Stimulated activated CD4-positive, alpha-beta T cell treated with anti-CD3 and anti-CD28 coated beads, Interleukin-1b, Interleukin-23, amount 100 ng/mL, for 24 hours (primary cell): Measurements from ENCODE around the gene PAQR8.
A peak's percentile ranks its signal among the peaks of the same experiment; 100 is the strongest.
"Not testable (repeated sequence)": the region's sequence is repeated elsewhere in the genome, so short reads cannot be mapped to it uniquely, and the experiment has no call there.

ENCODE experiments used
- DNase-seq, 4 experiments: peaks; one replicate each; pipeline ENCODE4 v3.0.0-alpha.2; 2020; ENCODE audit warnings: low read depth in 4 of 4, low spot score in 1 of 4

Gene PAQR8

DNA sequence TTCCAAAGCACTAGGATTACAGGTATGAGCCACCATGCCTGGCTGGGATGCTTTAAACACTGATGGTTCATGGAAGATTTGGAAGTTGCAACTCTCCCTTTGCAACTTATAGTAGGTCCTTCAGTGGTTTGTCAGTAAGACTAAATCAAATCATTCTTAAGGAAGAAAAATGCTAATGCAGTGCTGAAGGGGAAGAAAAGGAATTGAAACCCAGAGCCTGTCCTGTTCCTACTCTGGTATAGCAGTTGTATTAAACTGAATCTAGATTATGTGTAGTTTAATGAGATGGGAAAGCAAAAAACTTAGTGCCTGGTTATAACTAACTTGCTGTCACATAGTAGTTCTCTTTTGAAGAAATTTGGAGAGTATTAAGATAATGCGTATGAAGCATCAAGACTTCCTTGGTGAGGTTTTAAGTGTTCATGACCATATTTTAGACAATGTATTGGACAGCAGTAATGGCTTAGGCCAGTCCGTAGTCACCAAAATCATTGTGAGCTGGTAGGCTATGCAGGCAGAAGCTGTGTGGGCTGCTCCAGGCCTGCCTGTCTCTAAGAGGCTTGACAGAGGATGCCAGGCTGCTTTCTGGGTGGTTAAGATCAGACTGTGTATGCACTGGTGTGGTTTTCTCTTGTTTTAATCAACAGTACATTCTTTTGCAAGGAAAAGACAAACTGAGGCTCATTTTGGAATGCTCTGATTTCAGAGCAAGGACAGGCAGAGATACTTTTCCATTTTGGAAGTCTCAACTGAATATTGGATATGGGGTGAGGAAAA, 14.0 kb downstream of the PAQR8 start:
- no peak for DNase-seq

DNA sequence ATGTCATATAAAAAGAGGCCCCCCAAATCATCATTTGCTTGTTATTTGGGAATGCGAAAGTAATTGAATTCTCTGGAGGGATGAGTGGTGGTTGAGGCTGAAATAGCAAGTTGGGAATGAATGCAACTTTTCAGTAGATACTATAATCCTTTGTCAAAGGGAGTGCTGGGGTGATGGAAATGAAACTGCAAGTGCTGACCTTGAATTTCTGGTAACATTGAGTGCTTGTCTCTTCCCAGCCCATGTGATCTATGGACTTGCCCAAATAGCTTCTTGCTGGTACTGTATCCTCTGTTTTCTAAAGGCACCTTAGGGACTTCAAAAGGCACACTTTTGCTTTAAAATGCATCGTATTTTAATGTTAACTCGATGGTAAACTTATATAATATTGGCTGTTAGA, 14.8 kb downstream of the PAQR8 start:
- no peak for DNase-seq

DNA sequence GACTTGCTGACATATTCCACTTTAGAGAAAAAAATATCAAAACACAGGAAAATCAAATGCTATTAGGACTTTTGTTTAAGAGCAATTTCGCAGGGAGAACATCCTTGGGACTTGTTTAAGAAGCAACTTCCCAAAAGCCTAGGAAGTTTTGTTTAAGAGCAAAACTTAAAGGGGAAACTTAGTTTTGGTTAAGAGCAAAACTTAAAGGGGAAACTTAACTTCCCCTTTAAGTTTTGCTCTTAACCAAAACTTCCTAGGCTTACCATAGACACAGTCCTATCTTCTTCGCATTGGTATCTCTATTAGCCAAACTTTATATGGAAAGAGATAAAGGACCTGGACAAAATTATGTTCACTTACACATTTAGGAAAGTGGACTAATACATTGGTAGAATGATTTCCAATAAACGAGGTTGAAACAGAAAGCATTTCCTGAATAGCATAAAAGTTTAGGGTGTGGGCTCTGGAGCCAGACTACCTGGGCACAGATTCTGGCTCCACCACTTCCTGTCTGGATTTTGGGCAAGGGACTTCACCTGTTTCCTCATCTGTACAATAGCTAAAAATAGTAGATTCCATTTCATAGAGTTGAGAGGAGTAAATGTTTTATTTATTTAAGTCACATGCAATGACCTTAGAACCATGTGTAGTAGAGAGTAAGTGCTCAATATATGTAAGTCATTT, 15.7 kb downstream of the PAQR8 start:
- DNase-seq = no peak

DNA sequence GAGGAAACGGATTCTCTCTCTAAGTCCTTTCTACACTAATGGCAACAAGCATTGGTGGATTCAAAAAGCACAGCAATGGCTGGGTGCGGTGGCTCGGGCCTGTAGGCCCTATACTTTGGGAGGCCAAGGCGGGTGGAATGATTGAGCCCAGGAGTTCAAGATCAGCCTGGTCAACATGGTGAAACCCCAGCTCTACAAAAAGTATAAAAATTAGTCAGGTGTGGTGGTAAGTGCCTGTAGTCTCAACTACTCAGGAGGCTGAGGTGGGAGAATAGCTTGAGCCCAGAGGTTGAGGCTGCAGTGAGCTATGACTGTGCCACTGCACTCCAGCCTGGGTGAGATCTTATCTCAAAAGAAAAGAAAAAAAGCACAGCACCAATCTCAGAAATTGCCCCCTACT, 19.3 kb downstream of the PAQR8 start:
- no peak for DNase-seq

DNA sequence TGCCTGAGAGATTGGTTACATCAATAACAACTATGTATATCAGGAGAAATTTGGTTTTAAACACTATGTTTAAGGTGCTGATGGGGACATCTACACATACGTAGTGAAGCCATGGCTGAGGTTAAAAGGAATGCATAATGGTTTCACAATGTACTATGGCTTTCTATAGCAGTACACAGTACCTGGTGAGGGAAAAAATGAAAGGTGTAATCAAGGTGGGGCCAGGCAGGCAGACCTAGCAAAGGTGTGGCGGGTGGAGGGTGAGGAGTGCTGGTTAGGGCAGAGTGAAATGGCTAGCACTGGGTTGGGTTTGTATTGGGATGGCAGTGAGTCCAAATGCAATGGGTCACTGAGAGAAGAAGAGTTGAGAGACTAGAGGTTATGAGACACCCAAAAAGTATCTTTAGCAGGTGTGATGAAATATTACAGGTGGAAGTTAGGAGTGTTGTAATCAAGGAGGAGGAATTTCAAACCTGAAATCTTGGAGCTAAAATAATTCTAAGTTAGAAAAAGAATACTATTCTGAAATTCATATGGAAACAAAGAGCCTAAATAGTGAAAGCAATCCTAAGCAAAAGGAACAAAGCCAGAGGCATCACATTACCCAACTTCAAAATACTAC, 22.3 kb downstream of the PAQR8 start:
- no peak for DNase-seq

DNA sequence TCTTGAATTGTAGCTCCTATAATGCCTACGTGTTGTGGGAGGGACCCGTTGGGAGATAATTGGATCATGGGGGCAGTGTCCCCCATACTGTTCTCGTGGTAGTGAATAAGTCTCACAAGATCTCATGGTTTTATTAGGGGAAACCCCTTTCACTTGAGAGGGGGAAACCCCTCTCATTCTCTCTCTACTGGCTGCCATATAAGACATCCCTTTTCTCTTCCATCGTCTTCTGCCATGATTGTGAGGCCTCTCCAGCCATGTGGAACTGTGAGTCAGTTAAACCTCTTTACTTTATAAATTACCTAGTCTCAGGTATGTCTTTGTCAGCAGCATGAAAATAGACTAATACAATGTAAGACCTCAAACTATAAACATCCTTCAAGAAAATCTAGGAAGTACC, 23.1 kb downstream of the PAQR8 start:
- no peak for DNase-seq

DNA sequence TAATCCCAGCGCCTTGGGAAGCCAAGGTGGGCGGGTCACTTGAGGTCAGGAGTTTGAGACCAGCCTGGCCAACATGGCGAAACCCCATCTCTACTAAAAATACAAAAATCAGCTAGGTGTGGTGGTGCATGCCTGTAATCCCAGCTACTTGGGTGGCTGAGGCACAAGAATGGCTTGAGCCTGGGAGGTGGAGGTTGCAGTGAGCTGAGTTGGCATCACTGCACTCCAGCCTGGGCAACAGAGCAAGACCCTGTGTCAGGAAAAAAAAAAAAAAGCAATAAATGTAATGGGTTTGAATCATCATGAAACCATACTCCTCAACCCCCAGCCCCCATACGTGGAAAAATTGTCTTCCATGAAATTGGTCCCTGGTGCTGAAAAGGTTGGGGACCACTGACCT, 26.2 kb downstream of the PAQR8 start:
- DNase-seq = not testable (repeated sequence)

DNA sequence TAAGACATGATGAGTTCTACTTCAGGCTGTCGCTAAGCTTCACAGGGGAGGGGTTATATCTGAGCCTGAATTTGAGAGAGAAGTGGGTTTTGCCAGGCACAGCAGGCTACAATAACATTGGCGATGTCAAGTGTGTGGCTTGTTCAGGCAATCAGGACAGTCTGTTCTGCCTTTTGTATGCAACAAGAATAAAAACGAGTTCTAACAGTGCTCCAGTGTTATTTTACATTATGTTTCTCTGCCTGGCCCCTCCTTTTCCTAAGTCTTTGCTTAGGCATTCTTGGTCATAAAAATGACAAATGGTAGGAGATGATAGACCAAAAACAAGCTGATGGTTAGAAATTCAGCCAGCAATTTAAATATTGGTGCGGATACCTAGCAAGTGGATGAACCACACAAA, 26.8 kb downstream of the PAQR8 start:
- no peak for DNase-seq

DNA sequence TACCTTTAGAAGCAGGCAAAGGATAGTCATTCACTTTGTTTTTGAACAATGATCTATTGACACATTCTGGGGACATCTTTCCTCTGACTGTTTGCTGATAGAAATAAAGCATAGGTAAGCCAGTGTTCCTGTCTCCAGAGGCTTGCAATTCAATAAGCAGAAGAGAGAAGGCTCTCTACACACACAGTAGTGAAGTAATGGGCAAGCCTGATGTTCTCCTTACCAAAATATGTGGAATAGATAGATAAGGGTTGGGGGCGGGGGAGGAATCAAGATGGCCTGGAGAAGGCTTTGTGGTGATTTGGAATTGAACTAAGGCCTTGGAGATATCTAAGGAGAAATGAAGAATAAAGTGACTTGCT, 27.3 kb downstream of the PAQR8 start:
- DNase-seq = no peak

DNA sequence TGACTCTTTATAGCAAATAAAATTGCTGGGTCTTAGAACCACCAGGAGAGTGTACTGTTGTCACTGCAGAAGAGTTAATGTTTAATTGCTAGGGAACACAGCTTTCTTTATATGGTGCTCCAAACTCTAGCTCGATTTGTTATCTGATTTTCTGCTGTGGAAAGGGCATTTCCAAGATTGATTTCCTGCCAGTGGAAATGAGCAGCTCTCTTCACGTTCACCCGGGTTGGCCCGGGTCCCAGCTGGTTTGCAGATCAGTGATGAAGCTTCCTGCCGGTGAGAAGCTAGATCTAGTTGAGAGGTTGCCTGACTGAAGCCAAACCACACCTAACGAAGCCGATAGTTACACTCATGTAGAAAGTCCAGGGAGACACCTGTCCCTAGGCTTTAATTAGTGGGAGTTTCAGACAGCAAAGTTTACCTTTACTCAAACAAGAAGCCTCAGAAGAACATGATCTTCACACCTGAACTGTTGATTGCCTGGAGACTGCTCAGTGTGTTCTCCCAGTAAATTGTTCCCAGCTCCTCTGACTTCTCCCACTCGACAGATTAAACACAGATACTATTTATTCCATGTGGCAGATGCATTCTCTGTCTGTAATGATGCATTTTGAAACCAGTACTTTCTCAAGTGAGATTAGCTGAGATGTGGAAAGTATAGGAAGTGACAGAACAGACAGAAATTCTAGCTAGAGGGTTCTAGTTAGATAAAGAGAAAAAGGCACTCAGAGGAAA, 27.8 kb downstream of the PAQR8 start:
- peak in 2 of 4 experiments; percentile 30 for DNase-seq

DNA sequence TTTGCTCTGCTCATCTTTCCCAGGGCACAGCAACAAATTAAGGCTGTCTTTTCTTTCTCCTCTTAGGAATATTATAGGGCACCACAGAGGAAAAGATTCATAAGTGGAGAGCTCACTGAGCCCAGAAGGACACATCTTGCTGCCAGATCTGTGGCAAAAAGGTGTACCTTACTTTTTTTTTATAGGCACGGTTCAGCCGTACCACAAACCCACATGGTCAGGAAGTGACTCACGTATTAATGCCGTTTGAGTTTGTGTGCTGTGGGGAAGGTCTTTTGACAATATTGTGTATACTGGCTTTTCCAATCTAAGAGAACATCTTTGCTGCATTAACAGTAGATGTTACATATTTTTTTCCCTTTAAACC, 28.4 kb downstream of the PAQR8 start:
- DNase-seq = peak in 1 of 4 experiments; percentile 25

DNA sequence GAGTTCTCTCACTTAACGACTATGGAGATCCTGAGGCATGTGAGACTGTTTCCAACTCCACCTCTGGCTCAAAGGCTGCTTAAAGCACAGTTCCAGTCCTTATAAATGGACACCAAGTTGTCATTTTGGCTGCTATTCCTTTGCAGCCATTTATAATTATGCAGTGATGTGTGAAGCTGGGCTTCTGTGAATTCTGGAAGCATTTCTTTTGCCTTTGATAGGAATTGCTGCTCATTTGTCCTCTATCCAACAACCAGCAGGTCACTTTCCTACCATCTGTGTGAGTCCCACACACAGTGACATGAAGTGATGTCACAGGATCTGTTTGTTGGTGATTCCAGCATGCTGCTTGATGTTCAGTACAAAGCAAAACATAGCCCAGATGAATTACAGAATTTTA, 29.6 kb downstream of the PAQR8 start:
- no peak for DNase-seq

DNA sequence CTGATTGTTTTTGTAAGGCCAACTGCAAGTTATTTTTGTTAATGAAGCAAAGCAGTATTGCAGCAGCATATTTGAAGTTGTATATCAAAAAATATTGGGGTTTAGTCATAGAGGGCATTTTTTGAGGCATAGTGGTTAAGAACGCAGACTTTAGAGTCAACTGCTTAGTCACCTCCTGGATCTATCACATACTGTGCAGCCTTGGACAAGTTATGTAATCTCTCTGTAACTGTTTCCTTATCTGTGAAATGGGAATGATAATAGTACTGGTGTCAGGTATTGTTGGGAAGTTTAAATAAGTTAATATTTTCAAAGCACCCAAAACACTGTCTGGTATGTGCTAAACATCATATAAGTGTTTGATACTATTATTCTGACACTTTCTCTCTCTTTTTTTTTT, 31.0 kb downstream of the PAQR8 start:
- no peak for DNase-seq

DNA sequence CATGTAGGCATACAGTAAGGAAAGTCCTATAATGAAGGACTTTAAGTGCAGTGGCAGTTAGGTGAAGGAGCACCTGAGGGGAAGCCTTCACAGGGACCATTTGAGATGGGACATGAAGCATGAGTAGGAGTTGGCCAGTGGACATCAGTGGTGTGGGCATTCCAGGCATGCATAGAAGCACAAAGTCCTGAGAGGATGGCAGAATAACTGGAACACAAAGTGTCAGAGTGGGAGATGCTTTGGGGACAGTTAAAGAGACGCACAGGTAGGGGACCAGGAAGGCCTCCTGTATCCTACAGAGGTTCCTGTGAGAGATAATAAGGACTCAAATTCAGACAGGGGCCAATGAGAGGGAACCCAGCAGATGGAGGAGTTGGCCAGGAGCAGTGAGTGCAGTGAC, 31.8 kb downstream of the PAQR8 start:
- DNase-seq = no peak

DNA sequence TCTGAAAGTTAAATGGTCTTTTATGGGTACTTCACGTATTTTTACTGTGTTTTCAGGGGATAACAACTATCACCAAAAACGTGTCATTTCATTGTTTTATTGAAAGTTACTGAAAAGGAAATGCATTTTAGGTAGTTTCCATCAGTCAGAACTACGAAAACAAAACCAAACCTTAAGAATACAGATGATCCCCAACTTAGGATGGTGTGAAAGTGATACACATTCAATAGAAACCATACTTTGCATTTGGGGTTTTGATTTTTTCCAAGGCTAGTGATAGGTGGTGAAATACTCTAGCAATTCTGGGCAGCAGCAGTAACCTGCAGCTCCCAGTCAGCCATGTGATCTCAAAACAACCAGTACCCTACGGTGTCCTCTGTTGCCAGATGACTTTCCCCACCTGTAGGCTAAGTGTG, 32.3 kb downstream of the PAQR8 start:
- DNase-seq = no peak

DNA sequence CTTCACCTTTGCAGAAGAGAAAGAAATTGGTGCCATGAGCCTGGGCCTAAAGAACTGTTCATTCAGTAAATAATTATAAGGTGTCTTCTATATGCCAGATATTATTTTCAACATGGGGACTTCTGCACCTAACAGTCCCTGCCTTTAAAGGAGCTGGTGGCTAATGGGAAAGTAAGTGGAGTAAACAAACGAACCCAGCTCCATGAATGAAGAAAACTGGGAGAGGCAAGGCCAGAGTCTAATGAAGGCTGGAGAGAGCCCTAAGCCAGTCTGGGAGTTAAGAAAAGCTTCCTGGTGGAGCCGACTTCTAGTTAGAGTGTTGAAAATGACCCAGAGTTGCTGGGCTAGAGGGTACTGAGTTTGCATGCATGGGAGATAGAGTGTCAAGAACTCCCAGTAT, 34.0 kb downstream of the PAQR8 start:
- DNase-seq = no peak

DNA sequence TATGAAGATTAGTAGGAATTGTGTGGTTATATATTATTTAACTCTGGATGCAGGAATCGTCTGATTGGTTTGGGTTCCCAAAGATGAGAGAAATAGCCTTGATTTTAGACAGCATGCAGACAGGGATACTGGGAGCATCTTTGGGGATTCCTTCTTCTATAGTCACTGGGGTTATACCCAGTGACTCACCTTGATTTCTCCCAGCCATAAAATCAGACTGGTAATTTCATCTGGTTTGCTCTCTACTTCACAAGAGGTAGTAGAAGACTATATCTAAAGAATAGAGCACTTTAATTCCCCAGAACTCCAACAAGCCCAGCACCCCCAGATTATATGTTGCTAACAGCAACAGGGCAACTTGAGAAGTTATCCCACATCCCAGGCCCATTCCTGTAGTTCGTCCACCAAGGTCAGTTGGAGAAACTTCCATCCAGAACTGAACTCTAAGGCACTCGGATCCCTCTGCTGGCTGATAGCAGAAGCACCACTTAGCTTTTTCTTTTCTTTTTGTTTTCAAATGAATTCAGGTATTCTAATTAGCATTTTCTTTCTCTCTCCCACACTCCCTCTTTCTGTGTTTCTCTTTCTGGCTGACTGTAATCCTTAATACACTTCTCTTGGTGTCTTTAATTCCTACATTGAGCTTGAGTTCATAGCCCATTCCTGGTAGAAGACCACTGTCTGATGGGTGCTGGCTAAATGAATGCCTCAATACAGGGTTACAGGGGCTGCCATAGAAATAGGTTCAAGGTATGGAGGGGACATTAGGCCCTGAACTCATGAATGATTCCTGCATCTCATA, 37.8 kb downstream of the PAQR8 start:
- DNase-seq = no peak

DNA sequence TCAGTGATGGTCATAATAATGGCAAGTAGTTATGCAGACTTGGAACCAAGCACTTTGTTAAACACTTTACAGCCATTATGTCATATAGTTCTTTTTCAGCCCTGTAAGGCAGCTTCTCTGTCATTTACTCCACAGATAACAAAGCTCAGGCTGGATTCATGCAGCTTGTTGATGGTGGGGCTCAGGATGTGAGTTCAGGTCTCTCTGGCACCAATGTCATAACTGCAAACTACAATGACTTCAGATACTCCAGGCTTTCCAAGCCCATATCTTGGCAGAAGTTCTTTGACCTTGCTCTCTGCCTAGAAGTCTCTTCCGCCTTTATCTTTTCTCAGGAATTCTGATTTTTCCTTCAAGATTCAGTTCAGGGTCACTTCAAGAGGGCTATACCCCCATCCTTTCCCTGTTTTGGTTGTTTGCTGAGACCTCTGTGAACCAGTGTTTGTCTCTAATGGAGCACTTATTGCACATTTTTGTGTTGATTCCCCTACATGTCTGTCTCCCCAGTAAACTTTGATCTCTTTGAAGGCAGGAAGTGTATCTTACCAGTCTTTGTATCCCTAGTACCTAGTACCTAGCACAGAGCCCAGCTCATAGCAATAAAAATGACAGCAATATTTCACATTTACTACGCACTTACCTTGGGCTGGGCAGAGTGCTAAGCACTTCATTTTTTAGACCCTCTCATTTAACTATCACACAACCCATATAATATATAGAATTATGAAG, 38.5 kb downstream of the PAQR8 start:
- DNase-seq = no peak

DNA sequence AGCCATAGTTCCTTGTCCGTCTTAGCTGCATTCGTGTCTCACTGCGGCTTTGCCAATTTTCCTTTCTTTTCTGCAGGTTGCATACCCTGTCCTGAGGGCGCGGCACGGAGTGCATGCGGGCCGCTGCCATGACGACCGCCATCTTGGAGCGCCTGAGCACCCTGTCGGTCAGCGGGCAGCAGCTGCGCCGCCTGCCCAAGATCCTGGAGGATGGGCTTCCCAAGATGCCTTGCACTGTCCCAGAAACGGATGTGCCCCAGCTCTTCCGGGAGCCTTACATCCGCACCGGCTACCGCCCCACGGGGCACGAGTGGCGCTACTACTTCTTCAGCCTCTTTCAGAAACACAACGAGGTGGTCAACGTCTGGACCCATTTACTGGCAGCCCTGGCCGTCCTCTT, 41.1 kb downstream of the PAQR8 start:
- no peak for DNase-seq

DNA sequence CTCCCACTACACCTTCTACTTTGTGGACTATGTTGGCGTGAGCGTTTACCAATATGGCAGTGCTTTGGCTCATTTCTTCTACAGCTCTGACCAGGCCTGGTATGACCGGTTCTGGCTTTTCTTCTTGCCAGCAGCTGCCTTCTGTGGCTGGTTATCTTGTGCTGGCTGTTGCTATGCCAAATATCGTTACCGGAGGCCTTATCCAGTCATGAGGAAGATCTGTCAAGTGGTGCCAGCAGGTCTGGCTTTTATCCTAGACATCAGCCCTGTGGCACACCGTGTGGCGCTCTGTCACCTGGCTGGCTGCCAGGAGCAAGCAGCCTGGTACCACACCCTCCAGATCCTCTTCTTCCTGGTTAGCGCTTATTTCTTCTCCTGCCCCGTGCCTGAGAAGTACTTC, 41.7 kb downstream of the PAQR8 start:
- DNase-seq = no peak
